ENCODE measurements around the gene RNASET2. TPM values are rescaled to one million over a fixed set of nuclear protein-coding genes. Genes with fewer than 3 reads are reported as not detected.

RNASET2 gene
- total and polyA plus RNA-seq, 2 of the 13 experiments (the other 11 are each of a cell fraction or from before 2014, with no cell fraction given): 44.6 to 597 TPM

- no peak for TF ChIP-seq LRRFIP1 (CRISPR knock-in tag; conservative IDR thresholded peaks at IDR 0.05)
Measured at GRCh38 chr6:166904101-166904746, 52.1 kb downstream of the RNASET2 start (continued).

GRCh38 chr6:166903500-166903899 lies 52.9 kb downstream of the RNASET2 start:
- FAIRE-seq (no peak), ATAC-seq (no peak), DNase-seq (ENCODE audit: low spot score) (no peak)
- Histone ChIP-seq H3K27ac (ENCODE audit: extremely low read length, insufficient read depth, low read length) (no peak overlapping the region), H2AFZ (ENCODE audit: low read length) (no peak overlapping the region), H3K4me3 (replicated peaks in 1 of 3; ENCODE audit: insufficient read depth in 1 of 3, low read depth in 2 of 3, low read length in 3 of 3) (no peak overlapping the region), H3K4me2 (ENCODE audit: low read depth, low read length) (no peak overlapping the region), H3K79me2 (ENCODE audit: insufficient read depth, low read length) (no peaks in the 10 kb centered on the region), H3K4me1 (ENCODE audit: insufficient read depth, low read length) (no peaks in the 10 kb centered on the region), H4K20me1 (ENCODE audit: insufficient read depth, low read length) (no peaks in the 10 kb centered on the region), H3K9ac (ENCODE audit: insufficient read depth, low read depth, low read length) (no peak overlapping the region), H3K36me3 (replicated peaks in 1 of 2; ENCODE audit: control insufficient read depth in 1 of 2, insufficient read depth in 2 of 2, low read length in 2 of 2) (no peaks in the 10 kb centered on the region), H3K27me3 (ENCODE audit: control insufficient read depth in 1 of 2, insufficient read depth in 2 of 2, low read length in 2 of 2) (no peaks in the 10 kb centered on the region), H3K9me3 (ENCODE audit: low read length) (no peaks in the 10 kb centered on the region)
- no peak for TF ChIP-seq KLF15 (CRISPR knock-in tag; IDR thresholded peaks at IDR 0.05; ENCODE audit: borderline replicate concordance)
- no peak for TF ChIP-seq RFXAP (CRISPR knock-in tag; IDR thresholded peaks at IDR 0.05; ENCODE audit: borderline replicate concordance)
- no peak for TF ChIP-seq PPARG (CRISPR knock-in tag; conservative IDR thresholded peaks at IDR 0.05)
- TF ChIP-seq ZNF264 (CRISPR knock-in tag; IDR thresholded peaks at IDR 0.05): no peak
- no peak for TF ChIP-seq ZNF724P (CRISPR knock-in tag; IDR thresholded peaks at IDR 0.05; ENCODE audit: borderline replicate concordance)
- TF ChIP-seq NR1H2 (CRISPR knock-in tag; IDR thresholded peaks at IDR 0.05; ENCODE audit: borderline replicate concordance, low read depth): no peak
- no peak for TF ChIP-seq U2AF2 (IDR thresholded peaks at IDR 0.05; ENCODE audit: low read depth, low read length)
- TF ChIP-seq ATAD3A (CRISPR knock-in tag; IDR thresholded peaks at IDR 0.05): no peak
- TF ChIP-seq ZNF773 (CRISPR knock-in tag; IDR thresholded peaks at IDR 0.05; ENCODE audit: borderline replicate concordance): no peak
- no peak for TF ChIP-seq ZNF672 (CRISPR knock-in tag; IDR thresholded peaks at IDR 0.05)
- in situ Hi-C loops (cut with HindIII; ENCODE audit: extremely low pct_ligation_motif_present, low pct_unique_long_range_greater_than_20kb) (no loop called here), intact Hi-C loops (cut with micrococcal nuclease; ENCODE audit: unreplicated experiment) (no loop called here)
- ChIA-PET CTCF (ENCODE audit: low intra/inter-chr PET ratio, low total read pairs) (no interaction called here), POLR2A (no interaction called here)
- WGBS (ENCODE audit: low lambda C conversion rate): 86% methylated on average over 12 of the region's 13 CpGs
- no TSS peak for BruUV-seq (replicated peaks)

All from HepG2 (cell line).